Osteoblast (primary cell): ENCODE results near the gene VMAC. TPM values are rescaled to one million over a fixed set of nuclear protein-coding genes. Genes with fewer than 3 reads are reported as not detected.

Experiments used
- DNase-seq: peaks from one replicate; pipeline ENCODE4 v3.0.0; 2011; ENCODE audit warnings: low spot score, mixed read lengths; ENCODE audit not compliant: insufficient read length; ENCODE audit errors: missing footprints
- H2AFZ ChIP-seq: 2 replicates; pipeline ENCODE4 v1.6.0; 2011; ENCODE audit warnings: mild to moderate bottlenecking, low read length
- H3K27ac ChIP-seq: 2 replicates; pipeline ENCODE4 v1.5.1; 2011; ENCODE audit warnings: mild to moderate bottlenecking, low read depth, low read length, moderate library complexity
- H3K27me3 ChIP-seq: 2 replicates; pipeline ENCODE4 v1.6.0; 2012; ENCODE audit warnings: mild to moderate bottlenecking, control low read depth, inconsistent platforms, low read length, moderate library complexity; ENCODE audit not compliant: insufficient read depth
- H3K36me3 ChIP-seq: 2 replicates; pipeline ENCODE4 v1.5.1; 2011; ENCODE audit warnings: mild to moderate bottlenecking, low read length, control low read depth, moderate library complexity; ENCODE audit not compliant: insufficient read depth
- H3K4me1 ChIP-seq: 2 replicates; pipeline ENCODE4 v1.5.1; 2011; ENCODE audit warnings: mild to moderate bottlenecking, low read length, control low read depth, moderate library complexity; ENCODE audit not compliant: insufficient read depth
- H3K4me2 ChIP-seq: 2 replicates; pipeline ENCODE4 v1.6.0; 2011; ENCODE audit warnings: mild to moderate bottlenecking, low read length; ENCODE audit not compliant: insufficient read depth
- H3K4me3 ChIP-seq: fragments of 200-600 bp; sonication (generic); 3 replicates; pipeline ENCODE4 v1.5.1; 2012; ENCODE audit warnings: mild to moderate bottlenecking, low read length, inconsistent platforms; ENCODE audit not compliant: insufficient read depth
- H3K79me2 ChIP-seq: 2 replicates; pipeline ENCODE4 v1.6.0; 2012; ENCODE audit warnings: mild to moderate bottlenecking, low read length, control low read depth, inconsistent platforms; ENCODE audit not compliant: insufficient read depth
- H3K9me3 ChIP-seq: 2 replicates; pipeline ENCODE4 v1.5.1; 2011; ENCODE audit warnings: low read depth, low read length, control low read depth
- H4K20me1 ChIP-seq: 2 replicates; pipeline ENCODE4 v1.6.0; 2012; ENCODE audit warnings: mild to moderate bottlenecking, low read length, control low read depth; ENCODE audit not compliant: insufficient read depth
- CTCF ChIP-seq: IDR thresholded peaks from 2 replicates; pipeline ENCODE4 v1.5.1; 2011; ENCODE audit warnings: mild to moderate bottlenecking, low read depth, low read length, moderate library complexity; ENCODE audit errors: extremely low read depth
- total RNA-seq: library from RNA; depleted of rRNA; stranded (reverse); fragments of >200 nt; gene quantifications from 2 replicates; pipeline ENCODE4 v1.2.3, GENCODE V29; 2012

The VMAC gene
- total RNA-seq, 1 donor, result 12.3 TPM

GRCh38 chr19:5929179-5929578, 24.5 kb downstream of the VMAC start:
- Histone ChIP-seq H3K79me2 (peaks cover 15% of the 10 kb centered on the region), H3K27me3 (no peaks in the 10 kb centered on the region), H2AFZ (no peak overlapping the region), H3K4me1 (peaks cover 8% of the 10 kb centered on the region), H3K27ac (no peak overlapping the region), H3K4me2 (no peak overlapping the region), H4K20me1 (peaks cover 21% of the 10 kb centered on the region), H3K9me3 (no peaks in the 10 kb centered on the region), H3K36me3 (peaks cover 94% of the 10 kb centered on the region), H3K4me3 (no peak overlapping the region)
- peak; percentile 46 for DNase-seq
- TF ChIP-seq CTCF, result no peak

- no peak overlapping the region for H3K4me2 ChIP-seq
- peaks cover 12% of the 10 kb centered on the region for H3K4me1 ChIP-seq
- no peak overlapping the region for H3K4me3 ChIP-seq
- no peak for DNase-seq
- no peak overlapping the region for H3K27ac ChIP-seq
- no peak for TF ChIP-seq CTCF
- peaks cover 21% of the 10 kb centered on the region for H4K20me1 ChIP-seq
- no peaks in the 10 kb centered on the region for H3K27me3 ChIP-seq
- H3K36me3 ChIP-seq, result peaks cover 93% of the 10 kb centered on the region
- peaks cover 15% of the 10 kb centered on the region for H3K79me2 ChIP-seq
- H3K9me3 ChIP-seq, result no peaks in the 10 kb centered on the region
- H2AFZ ChIP-seq, result no peak overlapping the region
Measured at GRCh38 chr19:5929625-5930024, 25.0 kb downstream of the VMAC start.

GRCh38 chr19:5931251-5931650, 26.6 kb downstream of the VMAC start:
- Histone ChIP-seq H3K79me2 (peaks cover 23% of the 10 kb centered on the region), H3K27ac (no peak overlapping the region), H3K36me3 (peaks cover 83% of the 10 kb centered on the region), H3K4me2 (no peak overlapping the region), H4K20me1 (peaks cover 25% of the 10 kb centered on the region), H2AFZ (no peak overlapping the region), H3K9me3 (no peaks in the 10 kb centered on the region), H3K27me3 (no peaks in the 10 kb centered on the region), H3K4me1 (peaks cover 24% of the 10 kb centered on the region), H3K4me3 (no peak overlapping the region)
- no peak for TF ChIP-seq CTCF
- no peak for DNase-seq

GRCh38 chr19:5932146-5932545, 27.5 kb downstream of the VMAC start:
- peaks cover 78% of the 10 kb centered on the region for H3K36me3 ChIP-seq
- no peak for DNase-seq

More at GRCh38 chr19:5932146-5932545, 27.5 kb downstream of the VMAC start:
- no peak overlapping the region for H2AFZ ChIP-seq
- H3K4me1 ChIP-seq, result peaks cover 18% of the 10 kb centered on the region
- H3K9me3 ChIP-seq, result no peaks in the 10 kb centered on the region
- no peak overlapping the region for H3K4me2 ChIP-seq
- no peak for TF ChIP-seq CTCF
- no peak overlapping the region for H3K27ac ChIP-seq
- peaks cover 28% of the 10 kb centered on the region for H3K79me2 ChIP-seq
- H4K20me1 ChIP-seq, result peaks cover 26% of the 10 kb centered on the region
- no peak overlapping the region for H3K4me3 ChIP-seq
- no peaks in the 10 kb centered on the region for H3K27me3 ChIP-seq
